ENCODE data around the gene PYGM.

DNA sequence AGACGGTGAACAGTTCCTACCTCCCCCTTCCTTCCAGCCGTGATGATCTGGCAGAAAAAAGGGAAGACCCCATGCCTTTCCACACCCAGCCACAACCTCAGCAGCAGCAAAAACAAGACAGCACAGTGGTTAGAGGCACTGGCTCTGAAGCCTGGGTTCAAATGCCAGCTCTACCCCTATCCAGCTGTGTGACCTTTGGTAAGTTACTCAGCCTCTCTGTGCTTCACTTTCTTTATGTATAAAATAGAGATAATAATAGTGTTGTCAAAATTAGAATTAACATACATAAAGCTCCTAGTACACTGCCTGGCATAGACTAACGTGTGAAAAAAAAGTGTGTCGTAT lies 41.0 kb downstream of the PYGM start:
- no peak for TF ChIP-seq POLR2A (IDR thresholded peaks at IDR 0.05)
- TF ChIP-seq, protein P1, sequence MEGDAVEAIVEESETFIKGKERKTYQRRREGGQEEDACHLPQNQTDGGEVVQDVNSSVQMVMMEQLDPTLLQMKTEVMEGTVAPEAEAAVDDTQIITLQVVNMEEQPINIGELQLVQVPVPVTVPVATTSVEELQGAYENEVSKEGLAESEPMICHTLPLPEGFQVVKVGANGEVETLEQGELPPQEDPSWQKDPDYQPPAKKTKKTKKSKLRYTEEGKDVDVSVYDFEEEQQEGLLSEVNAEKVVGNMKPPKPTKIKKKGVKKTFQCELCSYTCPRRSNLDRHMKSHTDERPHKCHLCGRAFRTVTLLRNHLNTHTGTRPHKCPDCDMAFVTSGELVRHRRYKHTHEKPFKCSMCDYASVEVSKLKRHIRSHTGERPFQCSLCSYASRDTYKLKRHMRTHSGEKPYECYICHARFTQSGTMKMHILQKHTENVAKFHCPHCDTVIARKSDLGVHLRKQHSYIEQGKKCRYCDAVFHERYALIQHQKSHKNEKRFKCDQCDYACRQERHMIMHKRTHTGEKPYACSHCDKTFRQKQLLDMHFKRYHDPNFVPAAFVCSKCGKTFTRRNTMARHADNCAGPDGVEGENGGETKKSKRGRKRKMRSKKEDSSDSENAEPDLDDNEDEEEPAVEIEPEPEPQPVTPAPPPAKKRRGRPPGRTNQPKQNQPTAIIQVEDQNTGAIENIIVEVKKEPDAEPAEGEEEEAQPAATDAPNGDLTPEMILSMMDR (IDR thresholded peaks at IDR 0.05) = no peak
